Coronary artery (tissue), 2 donors: ENCODE measurements around the gene TGFB1I1.
"Not testable (repeated sequence)": the region's sequence is repeated elsewhere in the genome, so short reads cannot be mapped to it uniquely, and the experiment has no call there.

Experiments used
- DNase-seq: peaks from one replicate; pipeline ENCODE4 v3.0.0-alpha.2; 2017; ENCODE audit warnings: low spot score
- H3K27ac ChIP-seq, 2 donors: fragments of 200-600 bp; sonication (generic); one replicate each; pipeline ENCODE4 v1.5.1; 2016 to 2019
- H3K4me3 ChIP-seq: fragments of 200-600 bp; sonication (generic); 2 replicates; pipeline ENCODE4 v1.5.1; 2016; ENCODE audit warnings: mild to moderate bottlenecking, moderate library complexity
- TF ChIP-seq, protein P1 (sequence below): fragments of 200-600 bp; sonication (generic); IDR thresholded peaks from one replicate; pipeline ENCODE4 v1.5.1; 2019; ENCODE audit warnings: antibody characterized with exemption

Gene TGFB1I1

DNA sequence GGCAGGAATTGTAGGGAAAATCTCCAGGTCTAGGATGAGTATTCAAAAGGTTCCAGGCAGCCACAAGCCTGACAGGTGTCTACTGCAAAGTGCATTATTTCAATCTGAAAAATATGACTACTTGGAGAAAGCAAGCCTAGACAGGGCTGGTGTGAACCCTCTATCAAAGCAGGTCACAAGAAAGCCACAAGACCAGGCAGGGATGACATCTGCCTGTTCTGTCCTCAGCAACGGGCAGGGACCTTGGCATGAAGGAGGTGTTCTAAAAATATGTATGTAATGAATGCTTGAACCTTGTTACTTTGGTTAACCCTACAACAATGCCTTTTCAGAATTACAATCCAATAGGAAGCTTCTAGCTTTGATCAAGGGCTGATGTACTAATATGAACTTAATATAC, 42.6 kb upstream of the TGFB1I1 start:
- Histone ChIP-seq H3K27ac (no peak overlapping the region), H3K4me3 (no peak overlapping the region)
- DNase-seq, result no peak
- TF ChIP-seq, protein P1, sequence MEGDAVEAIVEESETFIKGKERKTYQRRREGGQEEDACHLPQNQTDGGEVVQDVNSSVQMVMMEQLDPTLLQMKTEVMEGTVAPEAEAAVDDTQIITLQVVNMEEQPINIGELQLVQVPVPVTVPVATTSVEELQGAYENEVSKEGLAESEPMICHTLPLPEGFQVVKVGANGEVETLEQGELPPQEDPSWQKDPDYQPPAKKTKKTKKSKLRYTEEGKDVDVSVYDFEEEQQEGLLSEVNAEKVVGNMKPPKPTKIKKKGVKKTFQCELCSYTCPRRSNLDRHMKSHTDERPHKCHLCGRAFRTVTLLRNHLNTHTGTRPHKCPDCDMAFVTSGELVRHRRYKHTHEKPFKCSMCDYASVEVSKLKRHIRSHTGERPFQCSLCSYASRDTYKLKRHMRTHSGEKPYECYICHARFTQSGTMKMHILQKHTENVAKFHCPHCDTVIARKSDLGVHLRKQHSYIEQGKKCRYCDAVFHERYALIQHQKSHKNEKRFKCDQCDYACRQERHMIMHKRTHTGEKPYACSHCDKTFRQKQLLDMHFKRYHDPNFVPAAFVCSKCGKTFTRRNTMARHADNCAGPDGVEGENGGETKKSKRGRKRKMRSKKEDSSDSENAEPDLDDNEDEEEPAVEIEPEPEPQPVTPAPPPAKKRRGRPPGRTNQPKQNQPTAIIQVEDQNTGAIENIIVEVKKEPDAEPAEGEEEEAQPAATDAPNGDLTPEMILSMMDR, result no peak

- DNase-seq, result no peak
- Histone ChIP-seq H3K4me3 (no peak overlapping the region), H3K27ac (no peak overlapping the region)
- TF ChIP-seq, protein P1, result no peak
Measured at GRCh38 chr16:31429796-31430195, 42.2 kb upstream of the TGFB1I1 start.

GRCh38 chr16:31430380-31431052, 41.4 kb upstream of the TGFB1I1 start:
- no peak for DNase-seq
- TF ChIP-seq, protein P1, result no peak
- Histone ChIP-seq H3K4me3 (no peak overlapping the region), H3K27ac (no peak overlapping the region)

DNA sequence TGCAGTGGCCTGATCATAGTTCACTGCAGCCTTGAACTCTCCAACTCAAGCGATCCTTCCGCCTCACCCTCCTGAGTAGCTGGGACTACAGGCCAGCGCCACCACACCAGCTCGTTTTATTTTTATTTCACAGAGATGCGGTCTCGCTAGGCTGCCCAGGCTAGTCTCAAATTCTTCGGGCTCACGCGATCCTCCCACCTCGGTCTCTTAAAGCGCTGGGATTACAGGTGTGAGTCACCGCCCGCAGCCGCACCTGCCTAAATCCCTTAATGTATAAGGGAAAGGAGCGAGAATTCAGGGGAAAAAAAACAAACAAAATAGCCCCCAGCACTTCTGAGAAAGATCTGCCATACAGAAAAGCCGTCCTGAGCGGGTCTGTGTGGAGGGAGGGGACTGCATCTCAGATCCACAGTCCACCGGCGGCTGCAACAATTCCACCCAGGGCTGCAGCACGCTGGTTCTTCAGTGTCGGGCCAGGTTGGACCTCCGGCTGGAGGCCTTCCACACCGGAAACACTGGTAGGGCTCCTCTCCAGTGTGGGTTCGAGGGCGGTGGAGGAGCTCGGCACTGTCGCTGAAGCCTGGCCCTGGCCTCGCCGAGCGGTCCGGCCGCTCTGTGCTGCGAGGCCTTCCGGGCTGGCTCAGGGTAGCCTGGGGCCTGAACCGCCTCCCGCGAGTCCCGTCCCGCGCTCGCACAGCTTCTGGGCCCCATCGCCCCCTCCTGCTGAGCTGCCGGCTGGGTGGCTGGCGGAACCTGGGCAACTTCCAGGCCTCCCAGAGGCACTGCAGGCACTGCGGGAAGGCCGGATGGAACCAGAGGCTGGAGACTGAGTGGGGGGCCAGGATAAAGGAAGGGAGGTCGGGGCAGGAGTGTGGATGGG, 36.4 kb upstream of the TGFB1I1 start:
- TF ChIP-seq, protein P1, result no peak
- Histone ChIP-seq H3K27ac (no peak overlapping the region), H3K4me3 (no peak overlapping the region)
- no peak for DNase-seq

GRCh38 chr16:31436221-31437045, 35.5 kb upstream of the TGFB1I1 start:
- no peak for DNase-seq
- H3K4me3 ChIP-seq, result no peak overlapping the region
- TF ChIP-seq, protein P1, result no peak
- no peak overlapping the region for H3K27ac ChIP-seq

GRCh38 chr16:31438414-31438813, 33.5 kb upstream of the TGFB1I1 start:
- no peak overlapping the region for H3K4me3 ChIP-seq
- no peak overlapping the region for H3K27ac ChIP-seq
- no peak for DNase-seq
- TF ChIP-seq, protein P1, result no peak

DNA sequence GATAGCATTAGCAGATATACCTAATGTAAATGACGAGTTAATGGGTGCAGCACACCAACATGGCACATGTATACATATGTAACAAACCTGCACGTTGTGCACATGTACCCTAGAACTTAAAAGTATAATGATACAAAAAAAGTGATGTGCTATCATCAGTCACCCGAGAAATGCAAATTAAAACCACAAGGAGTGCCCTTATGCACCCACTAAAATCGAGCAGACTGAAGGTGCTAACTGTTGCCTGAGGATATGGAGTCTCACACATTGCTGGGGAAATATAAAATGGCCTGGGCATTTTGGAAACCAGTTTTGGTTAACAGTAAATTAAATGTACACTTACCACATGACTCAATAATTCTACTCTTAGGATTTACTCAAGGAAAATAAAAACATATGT, 32.9 kb upstream of the TGFB1I1 start:
- H3K4me3 ChIP-seq, H3K27ac ChIP-seq, DNase-seq: not testable (repeated sequence)
